ENCODE measurements around the gene SSX4B. TPM values are rescaled to one million over a fixed set of nuclear protein-coding genes. Genes with fewer than 3 reads are reported as not detected.
"Not testable (repeated sequence)": the region's sequence is repeated elsewhere in the genome, so short reads cannot be mapped to it uniquely, and the experiment has no call there.

SSX4B gene
- total and polyA plus RNA-seq, 7 donors, result not detected

DNA sequence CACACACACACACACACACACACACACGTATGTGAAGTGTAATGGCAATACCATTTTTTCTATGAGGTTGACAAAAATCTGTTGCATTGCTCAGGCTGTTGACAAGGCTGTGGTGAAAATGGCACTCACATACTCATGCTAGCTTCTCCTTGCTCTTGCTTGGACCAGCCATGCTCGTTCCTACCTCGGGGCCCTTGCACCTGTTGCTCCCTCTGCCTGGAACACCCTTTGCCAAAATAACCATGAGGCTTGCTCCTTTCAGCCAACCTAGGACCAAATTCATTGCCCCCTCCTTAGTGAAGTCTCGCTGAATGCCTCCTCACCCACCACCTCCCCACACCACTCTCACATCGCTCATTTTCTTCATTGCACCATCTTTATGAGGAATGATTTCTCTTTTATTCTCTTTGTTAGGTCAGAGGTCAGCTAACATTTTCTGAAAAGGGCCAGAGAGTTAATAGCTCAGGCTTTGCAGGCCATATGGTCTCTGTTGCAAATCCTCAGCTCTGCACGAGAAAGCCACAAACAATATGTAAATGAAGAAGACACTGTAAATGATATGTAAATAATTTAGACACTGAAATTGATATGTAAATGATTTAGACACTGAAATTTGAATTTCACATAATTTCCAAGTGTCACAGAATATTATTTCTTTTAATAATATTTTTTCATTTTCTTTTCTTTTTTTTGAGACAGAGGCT is 45.0 kb upstream of the SSX4B start:
- Histone ChIP-seq H3K9me3 (no peaks in the 10 kb centered on the region), H3K27me3 (no peaks in the 10 kb centered on the region), H3K4me3 (no peak overlapping the region), H3K27ac (no peak overlapping the region), H3K4me1 (no peaks in the 10 kb centered on the region), H3K36me3 (no peaks in the 10 kb centered on the region)
- no peak for TF ChIP-seq POLR2AphosphoS5 (IDR thresholded peaks at IDR 0.05)
- TF ChIP-seq, protein P1, sequence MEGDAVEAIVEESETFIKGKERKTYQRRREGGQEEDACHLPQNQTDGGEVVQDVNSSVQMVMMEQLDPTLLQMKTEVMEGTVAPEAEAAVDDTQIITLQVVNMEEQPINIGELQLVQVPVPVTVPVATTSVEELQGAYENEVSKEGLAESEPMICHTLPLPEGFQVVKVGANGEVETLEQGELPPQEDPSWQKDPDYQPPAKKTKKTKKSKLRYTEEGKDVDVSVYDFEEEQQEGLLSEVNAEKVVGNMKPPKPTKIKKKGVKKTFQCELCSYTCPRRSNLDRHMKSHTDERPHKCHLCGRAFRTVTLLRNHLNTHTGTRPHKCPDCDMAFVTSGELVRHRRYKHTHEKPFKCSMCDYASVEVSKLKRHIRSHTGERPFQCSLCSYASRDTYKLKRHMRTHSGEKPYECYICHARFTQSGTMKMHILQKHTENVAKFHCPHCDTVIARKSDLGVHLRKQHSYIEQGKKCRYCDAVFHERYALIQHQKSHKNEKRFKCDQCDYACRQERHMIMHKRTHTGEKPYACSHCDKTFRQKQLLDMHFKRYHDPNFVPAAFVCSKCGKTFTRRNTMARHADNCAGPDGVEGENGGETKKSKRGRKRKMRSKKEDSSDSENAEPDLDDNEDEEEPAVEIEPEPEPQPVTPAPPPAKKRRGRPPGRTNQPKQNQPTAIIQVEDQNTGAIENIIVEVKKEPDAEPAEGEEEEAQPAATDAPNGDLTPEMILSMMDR (IDR thresholded peaks at IDR 0.05), result no peak
- TF ChIP-seq POLR2A (IDR thresholded peaks at IDR 0.05), result no peak
- no peak for TF ChIP-seq EP300 (IDR thresholded peaks at IDR 0.05)
- WGBS, 2 donors, result 88 to 91% methylated on average over 6 of the region's 6 CpGs
- no peak for DNase-seq
- intact Hi-C loops (cut with DNase I), result no loop called here

DNA sequence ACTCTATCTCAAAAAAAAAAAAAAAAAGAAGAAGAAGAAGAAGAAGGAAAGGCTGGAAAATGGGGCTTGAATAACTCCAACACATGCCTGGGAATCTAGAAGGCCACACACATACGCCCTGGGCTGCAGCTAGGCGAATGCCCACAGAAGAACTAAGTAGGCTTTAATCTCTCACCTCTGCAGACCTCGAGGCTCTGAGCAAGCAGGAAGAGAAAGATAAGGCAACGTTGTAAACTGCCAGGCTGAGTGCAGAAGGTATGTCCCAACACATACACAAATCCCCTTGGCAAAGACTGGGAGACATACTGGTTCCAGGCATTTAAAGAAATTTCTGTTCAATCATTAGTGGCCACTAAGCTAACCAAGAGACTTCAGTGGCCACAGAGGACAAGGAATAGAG is 39.9 kb upstream of the SSX4B start:
- no peaks in the 10 kb centered on the region for H3K36me3 ChIP-seq
- no peak overlapping the region for H3K27ac ChIP-seq
- intact Hi-C loops (cut with DNase I), result no loop called here
- no peaks in the 10 kb centered on the region for H3K27me3 ChIP-seq
- 47 to 49% methylated on average over 4 of the region's 4 CpGs for WGBS, 2 donors
- H3K4me3 ChIP-seq, result no peak overlapping the region
- TF ChIP-seq, protein P1 (IDR thresholded peaks at IDR 0.05), result no peak
- TF ChIP-seq EP300 (IDR thresholded peaks at IDR 0.05) (no peak), POLR2AphosphoS5 (IDR thresholded peaks at IDR 0.05) (no peak), POLR2A (IDR thresholded peaks at IDR 0.05) (no peak)
- no peaks in the 10 kb centered on the region for H3K4me1 ChIP-seq
- no peak for DNase-seq
- no peaks in the 10 kb centered on the region for H3K9me3 ChIP-seq

DNA sequence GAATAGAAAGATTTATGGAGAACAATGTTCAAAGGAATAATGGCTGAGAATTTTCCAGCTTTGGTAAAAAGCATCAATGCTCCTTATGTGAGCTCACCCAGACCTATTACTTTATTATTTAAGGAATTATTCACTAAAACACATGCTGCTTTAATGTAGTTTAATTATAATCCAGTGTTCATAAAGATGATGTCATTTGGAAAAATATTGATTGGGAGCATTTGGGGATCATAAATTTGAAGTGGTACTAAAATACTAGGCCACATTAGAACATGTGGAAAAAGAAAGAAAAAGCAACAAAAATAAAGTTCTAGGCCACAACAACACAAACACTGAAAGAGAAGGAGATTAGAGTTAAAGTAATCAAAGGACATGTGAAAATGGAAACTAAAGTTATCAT is 38.3 kb upstream of the SSX4B start:
- H3K36me3 ChIP-seq, result no peaks in the 10 kb centered on the region
- TF ChIP-seq POLR2AphosphoS5 (IDR thresholded peaks at IDR 0.05) (no peak), EP300 (IDR thresholded peaks at IDR 0.05) (no peak), POLR2A (IDR thresholded peaks at IDR 0.05) (no peak)
- TF ChIP-seq, protein P1 (IDR thresholded peaks at IDR 0.05), result no peak
- H3K4me3 ChIP-seq, result no peak overlapping the region
- H3K27me3 ChIP-seq, result no peaks in the 10 kb centered on the region
- no peaks in the 10 kb centered on the region for H3K9me3 ChIP-seq
- H3K27ac ChIP-seq, result no peak overlapping the region
- intact Hi-C loops (cut with DNase I), result no loop called here
- no peaks in the 10 kb centered on the region for H3K4me1 ChIP-seq
- DNase-seq, result no peak

DNA sequence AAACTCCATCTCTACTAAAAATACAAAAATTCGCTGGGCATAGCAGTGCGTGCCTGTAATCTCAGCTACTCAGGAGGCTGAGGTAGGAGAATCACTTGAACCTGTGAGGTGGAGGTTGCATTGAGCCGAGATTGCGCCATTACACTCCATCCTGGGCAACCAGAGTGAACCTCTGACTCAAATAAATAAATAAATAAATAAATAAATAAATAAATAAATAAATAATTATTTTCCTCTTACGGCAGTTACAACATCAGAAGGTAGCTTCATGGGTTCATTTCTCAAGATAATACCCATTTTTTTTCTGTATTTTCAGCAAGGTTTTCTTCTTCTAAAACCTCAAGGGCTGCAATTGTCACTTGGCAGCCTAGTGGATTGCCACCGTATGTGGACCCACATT is 35.4 kb upstream of the SSX4B start:
- H3K27ac ChIP-seq; DNase-seq; H3K36me3 ChIP-seq; intact Hi-C loops (cut with DNase I); H3K27me3 ChIP-seq; H3K4me3 ChIP-seq; H3K4me1 ChIP-seq; H3K9me3 ChIP-seq: not testable (repeated sequence)
- 91 to 94% methylated on average over 6 of the region's 6 CpGs for WGBS, 2 donors

DNA sequence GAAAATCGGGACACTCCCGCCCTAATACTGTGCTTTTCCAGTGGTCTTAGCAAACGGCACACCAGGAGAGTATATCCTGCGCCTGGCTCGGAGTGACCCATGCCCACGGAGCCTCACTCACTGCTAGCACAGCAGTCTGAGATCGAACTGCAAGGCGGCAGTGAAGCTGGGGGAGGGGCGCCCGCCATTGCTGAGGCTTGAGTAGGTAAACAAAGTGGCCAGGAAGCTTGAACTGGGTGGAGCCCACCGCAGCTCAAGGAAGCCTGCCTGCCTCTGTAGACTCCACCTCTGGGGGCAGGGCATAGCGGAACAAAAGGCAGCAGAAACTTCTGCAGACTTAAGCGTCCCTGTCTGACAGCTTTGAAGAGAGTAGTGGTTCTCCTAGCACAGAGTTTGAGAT is 22.0 kb upstream of the SSX4B start:
- H3K4me1 ChIP-seq; H3K4me3 ChIP-seq; H3K27ac ChIP-seq; H3K9me3 ChIP-seq; H3K27me3 ChIP-seq; DNase-seq; intact Hi-C loops (cut with DNase I); H3K36me3 ChIP-seq: not testable (repeated sequence)
- WGBS, 2 donors, result 66 to 80% methylated on average over 13 of the region's 13 CpGs

DNA sequence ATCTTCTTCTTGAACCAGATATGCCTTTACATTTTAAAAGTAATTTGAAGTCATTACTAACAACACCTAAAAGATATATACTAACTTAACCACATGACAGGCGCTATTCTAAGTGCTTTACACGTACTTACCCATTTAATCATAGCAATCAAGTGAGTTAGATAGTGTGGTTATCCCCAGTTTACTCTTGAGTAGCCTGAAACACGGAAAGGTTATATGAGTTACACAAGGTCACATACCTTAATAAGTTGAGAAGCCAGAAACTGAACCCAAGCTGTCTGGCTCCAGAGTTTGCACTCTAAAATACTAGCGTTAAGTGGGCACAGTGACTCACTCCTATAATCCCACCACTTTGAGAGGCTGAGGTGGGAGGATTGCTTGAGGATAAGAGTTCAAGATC is 18.4 kb upstream of the SSX4B start:
- H3K4me1 ChIP-seq; H3K36me3 ChIP-seq; H3K9me3 ChIP-seq; intact Hi-C loops (cut with DNase I); H3K27me3 ChIP-seq; H3K4me3 ChIP-seq; H3K27ac ChIP-seq; DNase-seq: not testable (repeated sequence)
- 57 to 75% methylated on average over 4 of the region's 4 CpGs for WGBS, 2 donors

DNA sequence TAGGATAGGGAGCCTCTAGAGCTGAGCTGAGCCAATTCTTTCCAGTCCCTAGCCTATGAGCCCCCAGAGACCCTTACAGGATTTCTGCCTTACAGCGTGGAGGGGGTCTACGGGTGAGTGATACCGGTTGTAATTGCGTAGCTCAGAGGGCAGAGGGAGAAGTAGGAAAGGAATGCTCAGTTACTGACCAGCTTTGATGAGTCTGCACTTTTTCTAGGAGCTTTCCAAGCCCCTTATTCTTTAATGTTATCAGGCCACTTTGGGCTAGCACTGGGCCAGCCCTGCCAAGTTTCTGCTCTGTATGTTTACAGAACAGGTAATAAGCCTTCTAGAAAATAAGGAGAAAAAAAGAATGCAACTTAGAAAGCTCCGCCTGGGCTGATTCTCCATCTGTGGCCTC is 17.8 kb upstream of the SSX4B start:
- DNase-seq; H3K36me3 ChIP-seq; H3K4me1 ChIP-seq; H3K27ac ChIP-seq; H3K4me3 ChIP-seq; H3K27me3 ChIP-seq; H3K9me3 ChIP-seq; intact Hi-C loops (cut with DNase I): not testable (repeated sequence)
- WGBS, 2 donors, result 63 to 64% methylated on average over 5 of the region's 5 CpGs

DNA sequence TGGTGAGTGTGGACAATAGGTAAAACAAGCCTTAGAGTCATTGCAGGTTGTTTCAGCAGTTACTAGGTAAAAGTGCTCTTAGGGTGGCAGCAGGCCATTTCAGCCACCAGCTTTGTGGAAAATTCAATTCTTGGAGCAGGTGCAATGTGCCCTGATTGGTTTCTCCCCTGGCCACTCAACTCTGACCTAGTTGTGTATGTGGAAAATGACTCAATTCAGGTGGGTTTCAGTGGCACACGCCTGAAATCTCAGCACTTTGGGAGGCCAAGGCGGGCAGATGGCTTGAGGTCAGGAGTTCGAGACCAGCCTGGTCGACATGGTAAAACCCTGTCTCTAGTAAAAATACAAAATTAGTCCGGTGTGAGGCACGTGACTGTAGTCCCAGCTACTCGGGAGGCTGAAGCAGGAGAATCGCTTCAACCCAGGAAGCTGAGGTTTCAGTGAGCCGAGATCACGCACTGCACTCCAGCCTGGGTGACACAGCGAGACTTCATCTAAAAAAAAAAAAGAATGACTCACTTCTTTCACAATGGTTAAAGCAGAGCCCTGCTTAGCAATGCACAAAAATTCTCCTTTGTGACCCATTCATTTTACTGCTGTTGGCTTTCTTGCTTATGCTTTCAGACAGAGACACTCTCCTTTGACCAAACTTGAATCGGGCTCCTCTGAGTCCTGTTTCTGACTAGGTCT is 15.4 kb upstream of the SSX4B start:
- H3K4me3 ChIP-seq; DNase-seq; H3K27ac ChIP-seq; H3K9me3 ChIP-seq; H3K27me3 ChIP-seq; H3K4me1 ChIP-seq; intact Hi-C loops (cut with DNase I); H3K36me3 ChIP-seq: not testable (repeated sequence)
- WGBS, 2 donors, result no CpG with 5 or more reads among the region's 12 CpGs

DNA sequence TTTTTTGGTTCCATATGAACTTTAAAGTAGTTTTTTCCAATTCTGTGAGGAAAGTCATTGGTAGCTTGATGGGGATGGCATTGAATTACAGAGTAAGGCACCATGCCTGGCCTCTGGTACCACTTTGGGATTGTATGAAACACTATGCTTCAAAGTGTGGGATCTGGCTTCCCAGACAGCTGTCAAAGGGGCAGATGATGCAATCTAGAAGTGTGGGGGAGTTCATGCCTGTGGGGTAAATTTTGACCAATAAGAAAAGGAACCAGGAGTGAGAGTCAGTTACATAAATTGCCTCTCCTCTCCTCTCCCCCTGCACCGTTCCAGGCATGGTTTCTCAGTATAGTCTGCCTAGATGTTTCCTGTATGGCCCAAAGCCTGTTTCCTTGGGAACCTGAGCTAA is 13.9 kb downstream of the SSX4B start:
- H3K36me3 ChIP-seq; H3K4me3 ChIP-seq; H3K27ac ChIP-seq; DNase-seq; H3K27me3 ChIP-seq; intact Hi-C loops (cut with DNase I); H3K4me1 ChIP-seq; H3K9me3 ChIP-seq: not testable (repeated sequence)
- WGBS, 2 donors, result 15 to 20% methylated on average over 1 of the region's 1 CpG
